ENCODE data around the gene ULK4.

GRCh38 chr3:41205591-41205990, 756.3 kb downstream of the ULK4 start:
- TF ChIP-seq TAF1 (IDR thresholded peaks at IDR 0.05; ENCODE audit: low read depth) (no peak), EZH2 (IDR thresholded peaks at IDR 0.05; ENCODE audit: borderline replicate concordance, insufficient read depth, low read length, poor library complexity, severe bottlenecking) (no peak), CTCF (IDR thresholded peaks at IDR 0.05; ENCODE audit: poor library complexity, severe bottlenecking) (no peak), POLR2AphosphoS5 (IDR thresholded peaks at IDR 0.05) (no peak), REST (IDR thresholded peaks at IDR 0.05; ENCODE audit: borderline replicate concordance) (no peak), RAD21 (conservative IDR thresholded peaks at IDR 0.05) (no peak), EP300 (conservative IDR thresholded peaks at IDR 0.05; ENCODE audit: poor library complexity, severe bottlenecking) (no peak), SMC3 (conservative IDR thresholded peaks at IDR 0.05; ENCODE audit: poor library complexity) (no peak), MXI1 (conservative IDR thresholded peaks at IDR 0.05; ENCODE audit: poor library complexity, severe bottlenecking) (no peak)

Data from neural cell (in vitro differentiated cells).